Keratinocyte (primary cell): Measurements from ENCODE around the gene APOL1.

Experiments used
- CTCF ChIP-seq, 3 experiments: IDR thresholded peaks in 1 of 3; conservative IDR thresholded peaks in 1 of 3; optimal IDR thresholded peaks in 1 of 3; 2 replicates in 2 of 3; 3 replicates in 1 of 3; pipeline versions ENCODE3 to v1.5.1; 2011; ENCODE audit warnings: low read length in 3 of 3, mild to moderate bottlenecking in 3 of 3, moderate library complexity in 2 of 3, control low read depth in 1 of 3, inconsistent platforms in 1 of 3; ENCODE audit not compliant: insufficient read depth in 2 of 3; ENCODE audit errors: extremely low read depth in 1 of 3
- EZH2 ChIP-seq: IDR thresholded peaks from one replicate; pipeline ENCODE4 v1.6.1; 2012; ENCODE audit warnings: inconsistent platforms, mild to moderate bottlenecking, low read length, moderate library complexity

DNA sequence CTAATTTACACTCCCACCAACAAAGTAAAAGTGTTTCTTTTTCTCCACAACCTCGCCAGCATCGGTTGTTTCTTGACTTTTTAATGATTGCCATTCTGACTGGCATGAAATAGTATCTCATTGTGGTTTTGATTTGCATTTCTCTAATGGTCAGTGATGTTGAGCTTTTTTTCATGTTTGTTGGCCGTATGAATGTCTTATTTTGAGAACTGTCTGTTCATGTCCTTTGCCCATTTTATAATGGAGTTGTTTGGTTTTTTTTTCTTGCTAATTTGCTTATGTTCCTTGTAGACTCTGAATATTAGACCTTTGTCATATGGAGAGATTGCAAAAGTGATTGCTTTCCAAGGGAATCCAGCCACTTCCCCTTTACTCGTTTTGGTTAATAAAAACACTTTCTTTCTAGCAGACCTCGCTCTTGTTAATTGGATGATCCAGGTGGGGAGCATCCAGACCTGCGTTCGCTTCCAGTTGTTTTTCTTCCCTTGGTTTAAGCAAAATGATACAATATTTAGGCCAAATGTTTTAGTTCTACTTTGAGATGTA, 34.2 kb upstream of the APOL1 start:
- TF ChIP-seq CTCF (optimal IDR thresholded peaks at IDR 0.05 in 1 of 3, IDR thresholded peaks at IDR 0.05 in 1 of 3, conservative IDR thresholded peaks at IDR 0.05 in 1 of 3; ENCODE audit: extremely low read depth in 1 of 3, insufficient read depth in 2 of 3, low read length in 3 of 3) (no peak), EZH2 (no peak)
